ENCODE measurements around the gene ME1. TPM values are rescaled to one million over a fixed set of nuclear protein-coding genes. Genes with fewer than 3 reads are reported as not detected.
"Not testable (repeated sequence)": the region's sequence is repeated elsewhere in the genome, so short reads cannot be mapped to it uniquely, and the experiment has no call there.

Gene ME1
- total RNA-seq, 1 experiment from 2014 or later: 18.9 TPM

DNA sequence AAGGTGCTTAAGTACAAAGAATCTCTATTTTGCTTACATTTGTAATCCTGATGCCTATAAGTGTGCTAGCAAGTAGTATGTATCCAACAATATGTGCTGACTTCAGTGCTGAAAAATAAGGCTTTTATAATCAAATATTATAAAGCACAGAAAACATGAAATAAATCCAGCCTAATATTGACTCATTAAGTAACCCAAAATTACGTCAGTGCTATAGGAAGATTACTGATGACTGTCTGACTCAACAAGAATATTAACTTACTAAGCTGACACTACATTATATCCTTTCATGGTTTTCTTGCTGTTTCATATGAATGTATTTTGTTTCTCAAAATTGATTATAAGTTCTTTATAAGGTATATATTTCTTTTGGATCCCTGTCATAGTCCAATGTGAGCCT is 76.1 kb downstream of the ME1 start:
- no peak for DNase-seq (ENCODE audit: low read depth)

GRCh38 chr6:83352424-83353061 is 78.3 kb downstream of the ME1 start:
- no peak for DNase-seq (ENCODE audit: low read depth)

DNA sequence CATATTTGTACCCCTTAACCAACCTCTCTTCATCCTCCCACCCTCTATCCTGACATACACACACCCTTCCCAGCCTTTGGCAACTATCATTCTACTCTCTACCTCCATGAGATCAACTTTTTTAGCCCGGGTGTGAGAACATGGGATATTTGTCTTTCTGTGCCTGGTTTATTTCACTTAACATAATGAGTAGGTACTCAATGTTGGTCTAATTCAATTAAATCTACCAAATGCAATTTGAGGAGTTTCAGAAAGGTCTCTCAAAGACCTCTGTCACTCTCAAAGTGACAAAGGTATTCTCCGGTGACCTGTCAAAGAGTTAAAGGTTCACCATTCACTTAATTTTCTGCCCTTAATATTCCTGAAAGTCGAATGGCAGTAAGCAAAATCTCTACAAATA is 87.7 kb downstream of the ME1 start:
- no peak for DNase-seq (ENCODE audit: low read depth)

GRCh38 chr6:83341765-83342164 is 89.1 kb downstream of the ME1 start:
- peak; percentile 44 for DNase-seq (ENCODE audit: low read depth)

- DNase-seq (ENCODE audit: low read depth): not testable (repeated sequence)
Observed at GRCh38 chr6:83333916-83334315, 96.9 kb downstream of the ME1 start.

DNA sequence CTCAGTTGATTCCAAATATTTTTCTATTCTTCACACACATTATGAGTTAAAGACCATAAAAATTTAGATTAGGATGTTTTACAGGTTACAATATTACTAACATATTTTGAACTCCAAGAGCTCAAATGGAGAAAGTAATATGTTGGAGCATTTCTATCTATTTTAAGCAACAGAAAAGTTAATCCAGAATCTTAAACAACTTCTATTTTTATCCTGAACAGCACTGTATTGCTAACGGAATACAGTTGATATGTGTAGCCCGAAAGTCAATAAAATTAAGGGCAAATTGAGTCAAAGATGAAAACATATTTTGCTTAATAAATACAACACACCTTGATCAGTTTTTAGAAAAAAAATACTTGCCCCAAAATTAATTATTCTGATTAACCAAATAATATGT is 97.4 kb downstream of the ME1 start:
- DNase-seq (ENCODE audit: low read depth): no peak

GRCh38 chr6:83314693-83315092 is 116.2 kb downstream of the ME1 start:
- no peak for DNase-seq (ENCODE audit: low read depth)

DNA sequence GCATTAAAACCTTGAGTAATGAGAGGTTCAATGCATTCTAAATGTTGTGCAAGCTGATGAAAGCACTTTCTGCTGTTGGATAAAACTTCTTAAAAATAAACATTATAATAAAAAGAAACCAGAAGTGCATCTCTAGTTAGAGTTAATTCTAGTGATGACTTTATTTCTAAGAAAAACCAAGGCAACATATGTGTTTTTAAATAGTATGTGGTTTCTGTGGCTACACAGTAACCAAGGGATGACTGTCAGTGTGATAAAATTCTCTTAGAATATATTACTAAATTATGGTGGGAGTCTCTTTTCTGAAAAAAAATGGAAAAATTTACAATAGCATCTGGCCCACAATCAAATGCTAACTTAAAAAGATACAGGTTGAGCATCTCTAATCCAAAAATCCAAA is 117.0 kb downstream of the ME1 start:
- no peak for DNase-seq (ENCODE audit: low read depth)

- DNase-seq (ENCODE audit: low read depth): no peak
Observed at GRCh38 chr6:83311231-83311630, 119.6 kb downstream of the ME1 start.

- peak; percentile 4 for DNase-seq (ENCODE audit: low read depth)
Observed at GRCh38 chr6:83310046-83310445, 120.8 kb downstream of the ME1 start.

GRCh38 chr6:83309344-83309743 is 121.5 kb downstream of the ME1 start:
- DNase-seq (ENCODE audit: low read depth): no peak

GRCh38 chr6:83308833-83309232 is 122.0 kb downstream of the ME1 start:
- DNase-seq (ENCODE audit: low read depth): no peak

DNA sequence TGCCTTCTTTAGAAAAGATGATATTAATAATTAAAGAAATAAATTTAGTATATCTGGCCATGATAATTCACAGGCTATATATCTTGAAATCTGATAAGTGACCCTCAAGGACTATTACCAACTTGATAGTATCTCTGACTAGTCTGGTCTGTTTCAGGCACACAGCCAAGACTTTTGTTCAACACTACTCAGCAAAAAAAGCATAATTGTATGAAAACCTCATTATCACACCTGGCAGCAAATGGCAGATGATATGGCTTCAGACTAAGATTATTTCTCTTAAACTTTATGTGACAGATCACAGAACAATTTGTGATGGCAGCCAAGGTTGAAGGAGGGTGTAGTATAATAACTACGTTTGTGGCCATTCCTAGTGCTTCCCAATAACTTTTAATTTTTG is 123.0 kb downstream of the ME1 start:
- no peak for DNase-seq (ENCODE audit: low read depth)

DNA sequence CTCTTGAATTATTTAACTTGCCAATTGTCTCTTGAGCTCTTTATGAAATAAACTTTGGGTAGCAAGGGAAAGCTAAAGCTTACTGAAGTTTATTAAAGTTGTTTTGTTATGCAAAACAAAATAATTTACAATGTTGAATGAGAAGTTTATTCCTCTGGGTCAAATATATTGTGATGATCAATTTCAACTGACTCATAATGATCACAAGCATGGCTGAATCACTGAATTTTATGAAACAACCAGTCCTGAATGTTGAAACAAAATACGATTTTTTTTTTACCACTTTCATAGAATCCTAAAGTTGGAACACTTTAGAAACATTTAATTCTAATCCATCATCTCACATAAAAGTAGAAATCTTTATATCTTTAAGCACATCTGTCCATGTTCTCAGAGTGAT is 127.4 kb downstream of the ME1 start:
- DNase-seq (ENCODE audit: low read depth): no peak

GRCh38 chr6:83294676-83295075 is 136.2 kb downstream of the ME1 start:
- no peak for DNase-seq (ENCODE audit: low read depth)

DNA sequence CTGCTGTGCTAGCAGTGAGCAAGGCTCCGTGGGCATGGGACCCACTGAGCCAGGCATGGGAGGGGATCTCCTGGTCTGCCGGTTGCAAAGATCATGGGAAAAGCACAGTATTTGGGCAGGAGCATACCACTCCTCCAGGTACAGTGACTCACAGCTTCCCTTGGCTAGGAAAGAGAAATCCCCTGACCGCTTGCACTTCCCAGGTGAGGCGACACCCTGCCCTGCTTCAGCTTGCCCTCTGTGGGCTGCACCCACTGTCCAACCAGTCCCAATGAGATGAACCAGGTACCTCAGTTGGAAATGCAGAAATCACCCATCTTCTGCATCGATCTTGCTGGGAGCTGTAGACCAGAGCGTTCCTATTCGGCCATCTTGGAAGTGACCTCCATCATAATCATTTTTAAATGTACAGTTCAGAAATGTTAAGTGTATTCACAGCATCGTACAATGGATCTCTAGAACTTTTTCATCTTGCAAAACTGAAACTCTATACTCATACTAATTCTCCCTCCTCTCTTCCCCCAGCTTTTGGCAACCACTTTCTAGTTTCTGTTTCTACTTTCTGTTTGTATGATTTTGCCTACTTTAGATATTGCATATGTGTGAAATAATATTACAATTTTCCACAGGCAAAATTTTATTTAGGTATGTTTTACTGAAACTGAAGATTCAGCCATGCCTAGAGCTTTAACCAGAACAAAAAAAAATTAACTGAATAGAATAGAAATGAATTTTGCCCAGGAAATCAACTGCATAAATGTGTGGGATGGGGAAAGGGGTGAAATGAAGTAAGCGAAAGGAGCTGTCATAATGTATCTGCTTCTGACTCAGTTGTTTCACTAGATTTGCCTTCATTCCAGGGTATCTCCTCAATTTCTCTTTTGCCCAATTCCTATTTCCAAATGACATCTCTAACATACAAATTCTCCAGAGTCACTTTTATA is 137.7 kb downstream of the ME1 start:
- DNase-seq (ENCODE audit: low read depth): no peak

DNA sequence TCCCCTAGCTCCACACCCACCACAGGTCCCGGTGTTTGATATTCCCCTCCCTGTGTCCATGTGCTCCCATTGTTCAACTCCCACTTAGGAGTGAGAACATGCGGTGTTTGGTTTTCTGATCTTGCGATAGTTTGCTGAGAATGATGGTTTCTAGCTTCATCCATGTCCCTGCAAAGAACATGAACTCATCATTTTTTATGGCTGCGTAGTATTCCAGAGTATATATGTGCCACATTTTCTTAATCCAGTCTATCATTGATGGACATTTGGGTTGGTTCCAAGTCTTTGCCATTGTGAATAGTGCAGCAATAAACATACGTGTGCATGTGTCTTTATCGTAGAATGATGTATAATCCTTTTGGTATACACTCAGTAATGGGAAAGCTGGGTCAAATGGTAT is 143.6 kb downstream of the ME1 start:
- DNase-seq (ENCODE audit: low read depth): not testable (repeated sequence)

DNA sequence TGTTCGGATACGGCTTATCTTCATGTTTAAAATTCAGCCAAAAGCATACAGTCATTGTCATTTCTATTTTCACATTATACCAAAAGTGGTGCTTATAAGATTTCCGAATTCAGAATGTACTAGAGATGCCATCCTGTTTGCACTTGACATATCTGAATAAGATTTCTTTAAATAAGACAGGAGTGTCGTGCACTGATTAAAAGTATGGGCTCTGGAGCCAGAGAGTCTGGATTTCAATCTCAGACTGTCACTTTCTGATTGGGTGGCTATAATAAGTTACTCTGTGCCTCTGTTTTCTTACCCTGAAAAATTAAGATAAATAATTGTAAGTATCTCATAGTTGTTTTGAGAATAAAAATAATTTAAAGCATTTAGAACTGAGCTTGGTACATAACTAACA is 144.9 kb downstream of the ME1 start:
- DNase-seq (ENCODE audit: low read depth): no peak

DNA sequence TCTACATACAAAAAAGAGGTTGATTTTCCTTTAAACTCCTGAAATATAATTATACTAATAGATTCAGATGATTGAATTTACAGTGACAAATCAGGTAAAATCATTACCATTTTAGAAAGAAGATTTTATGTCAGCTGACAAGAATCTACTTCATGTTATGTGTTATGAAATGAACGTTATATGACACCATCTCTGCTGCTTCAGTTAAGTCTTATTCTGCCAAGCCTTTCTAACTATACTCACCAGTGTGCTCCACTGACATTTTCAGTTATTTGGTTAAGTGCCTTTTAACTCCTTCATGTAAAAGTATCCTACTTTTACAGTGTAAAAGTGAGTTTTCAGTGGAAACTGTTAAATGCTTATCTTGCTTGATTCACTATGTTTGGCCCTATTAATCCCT is 157.3 kb downstream of the ME1 start:
- no peak for DNase-seq (ENCODE audit: low read depth)

GRCh38 chr6:83270971-83271719 is 159.7 kb downstream of the ME1 start:
- DNase-seq (ENCODE audit: low read depth): peak; percentile 82

- DNase-seq (ENCODE audit: low read depth): peak; percentile 44
Observed at GRCh38 chr6:83265384-83265783, 165.5 kb downstream of the ME1 start.

GRCh38 chr6:83260577-83260976 is 170.3 kb downstream of the ME1 start:
- no peak for DNase-seq (ENCODE audit: low read depth)

DNA sequence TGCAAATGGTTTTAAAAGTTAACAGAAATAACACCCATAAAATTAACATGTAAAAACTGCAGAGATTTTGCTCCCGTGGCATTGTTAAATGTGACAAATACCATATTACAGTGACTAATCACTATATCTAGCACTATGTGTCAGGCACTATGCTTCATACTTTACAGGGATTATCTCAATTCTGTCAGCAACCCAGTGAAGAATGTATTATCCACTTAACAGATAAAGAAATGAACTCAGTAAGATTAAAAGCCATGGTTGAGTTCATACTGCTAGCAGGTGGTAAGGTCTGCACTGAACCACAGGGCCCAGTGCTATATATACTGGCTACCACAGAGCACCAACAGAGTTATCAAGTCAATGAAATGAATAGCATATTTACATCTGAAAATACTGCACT is 172.3 kb downstream of the ME1 start:
- DNase-seq (ENCODE audit: low read depth): peak; percentile 6

Measured in RPMI7951 (cell line).